HepG2 (cell line): ENCODE results near the gene PRSS53. TPM values are rescaled to one million over a fixed set of nuclear protein-coding genes. Genes with fewer than 3 reads are reported as not detected.

Experiments
- ATAC-seq: fragments of 200-7000 bp; cut with Tn5 transposase; 3 replicates; pipeline ENCODE4 v1.9.1; 2020; ENCODE audit warnings: mild to moderate bottlenecking, moderate library complexity
- Bru-seq: library from RNA; stranded (reverse); fragments of 400-500 nt; gene quantifications from one replicate; lab custom pipeline; 2021; lab: Mats Ljungman, UMichigan
- BruChase-seq, 2 experiments: library from RNA; stranded (reverse); fragments of 400-500 nt; gene quantifications; one replicate each; lab custom pipeline; 2021; lab: Mats Ljungman, UMichigan
- BruUV-seq: library from RNA; stranded (reverse); fragments of 400-500 nt; replicated peaks from 2 replicates; lab custom pipeline; 2021; lab: Mats Ljungman, UMichigan
- CTCF ChIA-PET: fragments of 300-600 bp; formaldehyde crosslinking; extraction: SDS; loops from one replicate; lab custom pipeline; 2021; ENCODE audit warnings: low total read pairs, inconsistent platforms, low intra/inter-chr PET ratio; lab: Yijun Ruan, JAX
- POLR2A ChIA-PET: fragments of 350-600 bp; sonication (Branson Sonifier 250); formaldehyde crosslinking; loops from one replicate; lab custom pipeline; 2020; ENCODE audit warnings: antibody characterized with exemption, inconsistent platforms; lab: Yijun Ruan, JAX
- DNase-seq: peaks from one replicate; pipeline ENCODE4 v3.0.0-alpha.2; 2015; ENCODE audit warnings: low spot score
- FAIRE-seq: peaks from 3 replicates; lab custom pipeline; 2011; peaks lifted over from hg19 to GRCh38; lab: Jason Lieb, UNC
- H2AFZ ChIP-seq: one replicate; pipeline ENCODE4 v1.6.1; 2011; ENCODE audit warnings: low read length, inconsistent platforms
- H3K27ac ChIP-seq: fragments of 300-600 bp; 3 replicates; pipeline ENCODE4 v1.8.0; 2011; ENCODE audit warnings: mixed run types, mild to moderate bottlenecking, mixed read lengths, low read length, inconsistent platforms; ENCODE audit not compliant: insufficient read depth; ENCODE audit errors: extremely low read length
- H3K27me3 ChIP-seq, 2 experiments: fragments of 200-600 bp in 1 of 2; 2 replicates in 1 of 2; 3 replicates in 1 of 2; pipeline versions ENCODE4 v1.6.0 to v1.8.0; 2011; ENCODE audit warnings: low read length in 2 of 2, mild to moderate bottlenecking in 2 of 2, moderate library complexity in 2 of 2, inconsistent platforms in 1 of 2; ENCODE audit not compliant: insufficient read depth in 2 of 2, control insufficient read depth in 1 of 2
- H3K36me3 ChIP-seq, 2 experiments: fragments of 200-600 bp in 1 of 2; replicated peaks in 1 of 2; 2 replicates in 1 of 2; 3 replicates in 1 of 2; pipeline versions ENCODE4 v1.5.1 to v1.8.0; 2011; ENCODE audit warnings: low read length in 2 of 2, inconsistent platforms in 1 of 2; ENCODE audit not compliant: insufficient read depth in 2 of 2, control insufficient read depth in 1 of 2
- H3K4me1 ChIP-seq: 2 replicates; pipeline ENCODE4 v1.5.1; 2012; ENCODE audit warnings: low read length, inconsistent platforms; ENCODE audit not compliant: insufficient read depth
- H3K4me2 ChIP-seq: 2 replicates; pipeline ENCODE4 v1.6.0; 2011; ENCODE audit warnings: low read depth, low read length, inconsistent platforms
- H3K4me3 ChIP-seq, 3 experiments: fragments of 200-600 bp in 1 of 3; sonication (generic), shearing (Covaris generic) in 1 of 3; replicated peaks in 1 of 3; 2 replicates each; pipeline ENCODE4 v1.5.1; 2011 to 2016; ENCODE audit warnings: low read length in 3 of 3, inconsistent platforms in 2 of 3, low read depth in 2 of 3, mild to moderate bottlenecking in 2 of 3, control low read depth in 1 of 3, mixed read lengths in 1 of 3; ENCODE audit not compliant: insufficient read depth in 1 of 3
- H3K79me2 ChIP-seq: one replicate; pipeline ENCODE4 v1.6.1; 2011; ENCODE audit warnings: low read length, inconsistent platforms; ENCODE audit not compliant: insufficient read depth
- H3K9ac ChIP-seq: 2 replicates; pipeline ENCODE4 v1.6.0; 2011; ENCODE audit warnings: mild to moderate bottlenecking, low read depth, low read length, inconsistent platforms; ENCODE audit not compliant: insufficient read depth
- H3K9me3 ChIP-seq: 2 replicates; pipeline ENCODE4 v1.5.1; 2012; ENCODE audit warnings: mild to moderate bottlenecking, low read length
- H4K20me1 ChIP-seq: 2 replicates; pipeline ENCODE4 v1.6.0; 2011; ENCODE audit warnings: inconsistent platforms, mild to moderate bottlenecking, low read length, moderate library complexity; ENCODE audit not compliant: insufficient read depth
- AGO2 ChIP-seq: fragments of 200-400 bp; formaldehyde crosslinking; optimal IDR thresholded peaks from 2 replicates; pipeline ENCODE3; 2017; ENCODE audit warnings: mild to moderate bottlenecking, low read depth, low read length, moderate library complexity
- HMGXB4 ChIP-seq, 2 experiments: sonication (generic) in 1 of 2; formaldehyde crosslinking in 1 of 2; IDR thresholded peaks; 2 replicates each; pipeline versions ENCODE4 v1.4.0 to v1.6.1; 2018 to 2020; ENCODE audit warnings: missing genetic modification reagents in 2 of 2, borderline replicate concordance in 1 of 2, low read depth in 1 of 2, mild to moderate bottlenecking in 1 of 2, missing biosample characterization in 1 of 2
- POLR2AphosphoS5 ChIP-seq: IDR thresholded peaks from 2 replicates; pipeline ENCODE4 v1.6.1; 2012; ENCODE audit warnings: low read depth, low read length
- POLR2G ChIP-seq: fragments of 200-400 bp; formaldehyde crosslinking; IDR thresholded peaks from 2 replicates; pipeline ENCODE4 v1.6.1; 2018; ENCODE audit warnings: mild to moderate bottlenecking, low read depth, low read length, moderate library complexity
- RBM22 ChIP-seq: fragments of 200-400 bp; formaldehyde crosslinking; optimal IDR thresholded peaks from 2 replicates; pipeline ENCODE3; 2017; ENCODE audit warnings: mild to moderate bottlenecking, low read length, moderate library complexity
- ZMYM3 ChIP-seq: sonication (generic); formaldehyde crosslinking; IDR thresholded peaks from 2 replicates; pipeline ENCODE4 v1.5.1; 2020; ENCODE audit warnings: mild to moderate bottlenecking, missing genetic modification reagents
- ZNF724P ChIP-seq: sonication (generic); formaldehyde crosslinking; IDR thresholded peaks from 2 replicates; pipeline ENCODE4 v1.8.0; 2022; ENCODE audit warnings: missing genetic modification reagents, borderline replicate concordance
- WGBS: methylation state at CpG from one replicate; pipeline ENCODE4 v1.1.6; 2017; ENCODE audit warnings: low lambda C conversion rate; 5-methylcytosine and 5-hydroxymethylcytosine counted together
- in situ Hi-C: cut with HindIII; loops from 2 replicates; pipeline ENCODE4 v1.10.0; 2017; ENCODE audit warnings: low pct_unique_long_range_greater_than_20kb; ENCODE audit not compliant: extremely low pct_ligation_motif_present
- intact Hi-C: fragments of 100-400 bp; cut with micrococcal nuclease; formaldehyde crosslinking; loops from one replicate; pipeline ENCODE4 v1.10.0; 2022; ENCODE audit not compliant: unreplicated experiment
- long read RNA-seq, 2 experiments: library from RNA in 1 of 2; library from polyadenylated mRNA in 1 of 2; stranded (forward) in 1 of 2; unstranded in 1 of 2; transcript quantifications; one replicate each; pipeline ENCODE4 v2.0.0, GENCODE V29; 2019 to 2022
- polyA minus RNA-seq, 3 experiments: library from RNA; depleted of rRNA, polyadenylated mRNA; stranded (reverse); fragments of >200 nt; gene quantifications; 2 replicates each; pipeline ENCODE4 v1.2.3, GENCODE V29; 2011; ENCODE audit warnings: low replicate concordance in 1 of 3
- polyA plus RNA-seq, 8 experiments: library from polyadenylated mRNA; depleted of rRNA in 3 of 8; stranded (reverse) in 7 of 8; unstranded in 1 of 8; fragments of >200 nt; fragmentation: Illumina TruSeq in 4 of 8; extraction: Trizol in 4 of 8; gene quantifications; 2 replicates each; pipeline versions ENCODE4 v1.2.1 to v1.2.3, GENCODE V29; 2011 to 2016; ENCODE audit warnings: low read depth in 4 of 8, missing spikeins in 1 of 8, mixed read lengths in 1 of 8; ENCODE audit not compliant: insufficient read depth in 1 of 8
- total RNA-seq, 5 experiments: library from RNA; depleted of rRNA; stranded (reverse); fragments of >200 nt; fragmentation: Illumina TruSeq; extraction: Trizol; gene quantifications; 2 replicates each; pipeline ENCODE4 v1.2.3, GENCODE V29; 2016; ENCODE audit warnings: low read depth in 1 of 5

The PRSS53 gene
- 0.65 and 2.2 TPM in 2 replicates for total RNA-seq (2016; rRNA removed; fragmentation: Illumina TruSeq; extraction: Trizol)
- 0.61 and 0.62 TPM in 2 replicates for total RNA-seq (2016; cell fraction: cytosol; rRNA removed; fragmentation: Illumina TruSeq; extraction: Trizol; ENCODE audit: low read depth)
- 0.46 and 2.8 TPM in 2 replicates for total RNA-seq (2016; cell fraction: insoluble cytoplasmic fraction; rRNA removed; fragmentation: Illumina TruSeq; extraction: Trizol)
- total RNA-seq (2016; cell fraction: membrane; rRNA removed; fragmentation: Illumina TruSeq; extraction: Trizol): 0.49 and 0.52 TPM in 2 replicates
- 3.2 and 4.5 TPM in 2 replicates for total RNA-seq (2016; cell fraction: nucleus; rRNA removed; fragmentation: Illumina TruSeq; extraction: Trizol)
- polyA plus RNA-seq (2011; rRNA removed): 6.9 and 7.4 TPM in 2 replicates
- 1.0 and 1.6 TPM in 2 replicates for polyA plus RNA-seq (2011; cell fraction: cytosol; rRNA removed)
- polyA plus RNA-seq (2011; cell fraction: nucleus; rRNA removed): 103 and 136 TPM in 2 replicates
- 3.6 and 7.5 TPM in 2 replicates for polyA plus RNA-seq (2012)
- 0.19 and 0.26 TPM in 2 replicates for polyA plus RNA-seq (2016; cell fraction: cytosol; fragmentation: Illumina TruSeq; extraction: Trizol; ENCODE audit: low read depth)
- 0.60 TPM in 1 of 2 replicates, not detected in the other for polyA plus RNA-seq (2016; cell fraction: insoluble cytoplasmic fraction; fragmentation: Illumina TruSeq; extraction: Trizol; ENCODE audit: low read depth)
- 0.09 and 0.53 TPM in 2 replicates for polyA plus RNA-seq (2016; cell fraction: membrane; fragmentation: Illumina TruSeq; extraction: Trizol; ENCODE audit: low read depth)
- 6.4 and 11.2 TPM in 2 replicates for polyA plus RNA-seq (2016; cell fraction: nucleus; fragmentation: Illumina TruSeq; extraction: Trizol; ENCODE audit: insufficient read depth, low read depth)
- polyA minus RNA-seq (2011; rRNA and poly(A)+ RNA removed; ENCODE audit: low replicate concordance): 2.8 and 9.1 TPM in 2 replicates
- 0.49 and 0.70 TPM in 2 replicates for polyA minus RNA-seq (2011; cell fraction: cytosol; rRNA and poly(A)+ RNA removed)
- polyA minus RNA-seq (2011; cell fraction: nucleus; rRNA and poly(A)+ RNA removed): 21.0 and 21.8 TPM in 2 replicates
- Bru-seq, nascent RNA: percentile 54 among the genes with signal in this experiment
- percentile 74 among the genes with signal in this experiment for BruChase-seq, experiment 1, labeled RNA remaining after a 6-hour chase
- BruChase-seq, experiment 2, labeled RNA remaining after a 2-hour chase: percentile 74 among the genes with signal in this experiment
- long read RNA-seq, experiment 1, partial matches to known transcripts: 0 of 1 reads
- long read RNA-seq, experiment 1, other reads (novel, unspliced or antisense): 1 of 1 reads
- long read RNA-seq, experiment 2, partial matches to known transcripts: 0 of 1 reads
- long read RNA-seq, experiment 2, other reads (novel, unspliced or antisense): 1 of 1 reads

- CTCF ChIA-PET: no interaction called here
- TF ChIP-seq POLR2G (peak; percentile 50), RBM22 (peak; percentile 79), ZMYM3 (peak; percentile 35; the same call in 1 of the 2 replicates), ZNF724P (CRISPR knock-in tag) (no peak), HMGXB4 (CRISPR knock-in tag; IDR thresholded peaks at IDR 0.05; ENCODE audit: borderline replicate concordance in 1 of 2, low read depth in 1 of 2) (no peak), POLR2AphosphoS5 (peak; percentile 19; the same call in 1 of the 2 replicates), AGO2 (peak; percentile 86)
These were observed at the start of gene PRSS53 for GRCh38 chr16:31088459-31089183. Gene PRSS53, minus strand, starts transcription at chr16:31088943. Its CDS starts 134 bp downstream, at chr16:31088809.

More at GRCh38 chr16:31088459-31089183, at the start of gene PRSS53:
- DNase-seq (no peak), ATAC-seq (no peak), FAIRE-seq (no peak)
- intact Hi-C loops: no loop called here
- Histone ChIP-seq H4K20me1 (peaks cover 12% of the 10 kb centered on the region), H3K9ac (no peak within 1 kb of the TSS), H3K79me2 (peaks cover 25% of the 10 kb centered on the region), H3K4me3 (no peak within 1 kb of the TSS), H2AFZ (no peak within 1 kb of the TSS), H3K9me3 (no peaks in the 10 kb centered on the region), H3K36me3 (peaks cover 15 to 32% of the 10 kb centered on the region in 2 experiments), H3K27me3 (no peaks in the 10 kb centered on the region; a peak in 1 of 5 replicates), H3K27ac (no peak within 1 kb of the TSS), H3K4me2 (no peak within 1 kb of the TSS), H3K4me1 (peaks cover 14% of the 10 kb centered on the region)
- BruUV-seq: no TSS peak
- POLR2A ChIA-PET: no interaction called here
- in situ Hi-C loops: no loop called here
- WGBS: 94% methylated on average over 14 of the region's 15 CpGs
